Cardiac muscle cell (in vitro differentiated cells and primary cell): Measurements from ENCODE around the gene BTBD7. TPM values are rescaled to one million over a fixed set of nuclear protein-coding genes. Genes with fewer than 3 reads are reported as not detected.
"Not testable (repeated sequence)": the region's sequence is repeated elsewhere in the genome, so short reads cannot be mapped to it uniquely, and the experiment has no call there.

ENCODE experiments used
- DNase-seq, 2 donors: peaks; one replicate each; pipeline versions ENCODE4 v3.0.0 to v3.0.0-alpha.2; 2010 to 2017; ENCODE audit warnings: low read depth in 1 of 2, low spot score in 1 of 2
- H3K27ac ChIP-seq: fragments of 200-600 bp; sonication (generic); 2 replicates; pipeline ENCODE4 v1.5.1; 2016
- H3K27me3 ChIP-seq: fragments of 200-600 bp; sonication (generic); 2 replicates; pipeline ENCODE4 v1.6.0; 2016; ENCODE audit warnings: control low read depth
- H3K36me3 ChIP-seq: fragments of 200-600 bp; sonication (generic); 2 replicates; pipeline ENCODE4 v1.5.1; 2016; ENCODE audit warnings: control low read depth
- H3K4me1 ChIP-seq: fragments of 200-600 bp; sonication (generic); 2 replicates; pipeline ENCODE4 v1.8.1; 2017; ENCODE audit warnings: low read depth, mild to moderate bottlenecking, mixed run types
- H3K4me3 ChIP-seq: fragments of 200-600 bp; sonication (generic); 2 replicates; pipeline ENCODE4 v1.5.1; 2016; ENCODE audit warnings: mild to moderate bottlenecking
- H3K9me3 ChIP-seq: fragments of 200-600 bp; sonication (generic); 2 replicates; pipeline ENCODE4 v1.5.1; 2017; ENCODE audit warnings: low read depth, mild to moderate bottlenecking, control low read depth
- polyA plus RNA-seq: library from polyadenylated mRNA; unstranded; fragments of >200 nt; fragmentation: Nextera tagmentation; extraction: Ambion mirVana; gene quantifications from 2 replicates; pipeline ENCODE4 v1.2.1, GENCODE V29; 2016
- total RNA-seq: library from RNA; depleted of rRNA; stranded (reverse); fragments of >200 nt; gene quantifications from 2 replicates; pipeline ENCODE4 v1.2.3, GENCODE V29; 2016
- TF ChIP-seq, protein P1 (sequence below): IDR thresholded peaks from 2 replicates; pipeline ENCODE4 v1.5.1; 2012; ENCODE audit warnings: low read depth, mild to moderate bottlenecking, low read length

BTBD7 gene
- total and polyA plus RNA-seq, 2 experiments from 2014 or later, result 19.4 to 21.7 TPM

DNA sequence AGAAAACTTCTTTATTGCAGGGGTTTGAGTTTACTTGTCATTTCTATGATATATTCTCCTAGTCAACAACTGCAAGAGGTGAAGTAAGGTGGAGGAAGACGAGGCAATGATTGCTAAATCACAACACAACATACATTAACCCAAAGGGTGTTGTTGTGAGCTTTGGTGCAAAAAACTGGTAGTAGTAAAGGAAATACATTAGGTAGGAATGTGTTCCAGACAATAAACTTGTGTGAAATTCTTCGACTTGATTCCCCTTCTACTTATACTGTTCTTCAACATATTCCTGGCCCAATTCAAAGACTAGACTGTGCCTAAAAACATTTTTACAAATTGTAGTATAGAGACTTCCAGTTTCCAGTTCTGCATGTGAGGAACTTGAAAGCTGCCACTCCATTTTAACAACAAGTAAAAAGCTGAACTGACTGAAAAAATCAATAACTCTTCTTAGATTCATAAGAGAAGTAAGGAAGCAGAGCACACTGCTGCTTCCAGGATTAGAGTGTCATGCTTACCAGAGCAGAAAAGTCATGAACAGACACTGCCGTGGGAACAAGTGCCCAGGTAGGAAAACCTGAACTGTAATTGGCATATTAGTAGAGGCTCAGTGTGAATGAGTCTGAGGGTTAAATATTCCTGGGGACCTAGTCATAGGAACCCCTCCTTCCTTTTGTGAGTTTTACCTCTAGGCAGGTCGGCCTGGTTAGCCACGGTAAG, 36.3 kb upstream of the BTBD7 start:
- no peaks in the 10 kb centered on the region for H3K36me3 ChIP-seq
- H3K27me3 ChIP-seq, result no peaks in the 10 kb centered on the region
- no peak for DNase-seq
- no peak overlapping the region for H3K4me3 ChIP-seq
- H3K9me3 ChIP-seq, result no peaks in the 10 kb centered on the region
- no peak overlapping the region for H3K27ac ChIP-seq
- no peaks in the 10 kb centered on the region for H3K4me1 ChIP-seq
- TF ChIP-seq, protein P1, sequence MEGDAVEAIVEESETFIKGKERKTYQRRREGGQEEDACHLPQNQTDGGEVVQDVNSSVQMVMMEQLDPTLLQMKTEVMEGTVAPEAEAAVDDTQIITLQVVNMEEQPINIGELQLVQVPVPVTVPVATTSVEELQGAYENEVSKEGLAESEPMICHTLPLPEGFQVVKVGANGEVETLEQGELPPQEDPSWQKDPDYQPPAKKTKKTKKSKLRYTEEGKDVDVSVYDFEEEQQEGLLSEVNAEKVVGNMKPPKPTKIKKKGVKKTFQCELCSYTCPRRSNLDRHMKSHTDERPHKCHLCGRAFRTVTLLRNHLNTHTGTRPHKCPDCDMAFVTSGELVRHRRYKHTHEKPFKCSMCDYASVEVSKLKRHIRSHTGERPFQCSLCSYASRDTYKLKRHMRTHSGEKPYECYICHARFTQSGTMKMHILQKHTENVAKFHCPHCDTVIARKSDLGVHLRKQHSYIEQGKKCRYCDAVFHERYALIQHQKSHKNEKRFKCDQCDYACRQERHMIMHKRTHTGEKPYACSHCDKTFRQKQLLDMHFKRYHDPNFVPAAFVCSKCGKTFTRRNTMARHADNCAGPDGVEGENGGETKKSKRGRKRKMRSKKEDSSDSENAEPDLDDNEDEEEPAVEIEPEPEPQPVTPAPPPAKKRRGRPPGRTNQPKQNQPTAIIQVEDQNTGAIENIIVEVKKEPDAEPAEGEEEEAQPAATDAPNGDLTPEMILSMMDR, result no peak

DNA sequence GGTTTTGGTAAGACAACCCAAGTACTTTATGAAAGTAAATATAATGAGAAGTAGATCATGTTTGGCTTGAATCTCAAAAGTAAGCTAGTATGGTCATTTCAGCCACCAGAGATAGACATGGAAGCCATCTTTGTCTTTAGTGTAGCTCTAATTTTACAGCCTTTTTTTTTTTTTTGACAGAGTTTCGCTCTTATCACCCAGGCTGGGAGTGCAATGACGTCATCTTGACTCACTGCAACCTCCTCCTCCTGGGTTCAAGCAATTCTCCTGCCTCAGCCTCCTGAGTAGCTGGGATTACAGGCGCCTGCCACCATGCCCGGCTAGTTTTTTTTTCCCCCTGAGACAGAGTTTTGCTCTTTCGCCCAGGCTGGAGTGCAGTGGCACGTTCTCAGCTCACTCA, 22.0 kb upstream of the BTBD7 start:
- not testable (repeated sequence) for H3K27ac ChIP-seq, H3K36me3 ChIP-seq, H3K4me3 ChIP-seq, H3K9me3 ChIP-seq, H3K27me3 ChIP-seq, H3K4me1 ChIP-seq
- peak in 1 of 2 donors; percentile 5 for DNase-seq

DNA sequence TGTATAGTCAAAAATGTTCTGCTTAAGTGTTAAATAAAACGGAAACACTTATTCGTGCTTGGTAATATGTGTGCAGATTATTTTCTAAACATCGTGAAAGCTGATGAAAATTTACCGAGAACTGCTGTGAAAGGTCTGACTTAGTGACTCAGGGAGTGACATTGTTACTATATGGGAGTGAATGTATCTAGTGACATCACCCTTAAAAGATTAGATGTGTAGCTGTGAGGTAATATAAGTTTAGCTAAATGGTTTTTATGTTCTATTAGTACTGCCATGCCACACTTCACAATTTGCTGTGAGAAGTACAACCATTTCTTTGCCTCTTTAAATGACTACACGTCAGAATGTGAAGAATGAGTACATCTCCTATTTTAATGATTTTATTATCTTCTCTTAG, 15.5 kb upstream of the BTBD7 start:
- H3K4me3 ChIP-seq, result no peak overlapping the region
- H3K27ac ChIP-seq, result no peak overlapping the region
- TF ChIP-seq, protein P1, result no peak
- H3K27me3 ChIP-seq, result no peaks in the 10 kb centered on the region
- H3K9me3 ChIP-seq, result no peaks in the 10 kb centered on the region
- no peaks in the 10 kb centered on the region for H3K36me3 ChIP-seq
- DNase-seq, result no peak
- peaks cover 7% of the 10 kb centered on the region for H3K4me1 ChIP-seq

DNA sequence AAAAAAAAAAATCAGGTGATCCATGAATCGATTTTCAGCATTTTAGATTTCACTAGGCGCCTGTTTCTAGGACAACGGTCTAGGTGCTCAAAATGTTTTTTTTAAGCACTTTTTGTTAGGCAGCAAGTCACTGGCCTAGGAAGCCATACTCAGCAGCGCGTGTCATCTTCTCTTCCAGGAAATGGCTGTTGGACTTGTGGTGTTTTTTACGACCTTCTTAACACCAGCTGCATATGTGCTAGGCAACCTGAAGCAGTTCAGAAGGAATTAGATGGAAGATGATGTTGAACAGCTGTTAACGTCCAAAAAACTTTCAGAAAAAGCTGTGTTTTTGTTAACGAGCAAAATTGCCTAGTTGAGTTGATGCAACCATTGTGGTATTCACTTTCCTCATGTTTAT, 15.0 kb upstream of the BTBD7 start:
- no peaks in the 10 kb centered on the region for H3K27me3 ChIP-seq
- no peaks in the 10 kb centered on the region for H3K9me3 ChIP-seq
- no peak overlapping the region for H3K27ac ChIP-seq
- H3K4me1 ChIP-seq, result peaks cover 7% of the 10 kb centered on the region
- no peaks in the 10 kb centered on the region for H3K36me3 ChIP-seq
- no peak overlapping the region for H3K4me3 ChIP-seq
- no peak for DNase-seq
- TF ChIP-seq, protein P1, result no peak

DNA sequence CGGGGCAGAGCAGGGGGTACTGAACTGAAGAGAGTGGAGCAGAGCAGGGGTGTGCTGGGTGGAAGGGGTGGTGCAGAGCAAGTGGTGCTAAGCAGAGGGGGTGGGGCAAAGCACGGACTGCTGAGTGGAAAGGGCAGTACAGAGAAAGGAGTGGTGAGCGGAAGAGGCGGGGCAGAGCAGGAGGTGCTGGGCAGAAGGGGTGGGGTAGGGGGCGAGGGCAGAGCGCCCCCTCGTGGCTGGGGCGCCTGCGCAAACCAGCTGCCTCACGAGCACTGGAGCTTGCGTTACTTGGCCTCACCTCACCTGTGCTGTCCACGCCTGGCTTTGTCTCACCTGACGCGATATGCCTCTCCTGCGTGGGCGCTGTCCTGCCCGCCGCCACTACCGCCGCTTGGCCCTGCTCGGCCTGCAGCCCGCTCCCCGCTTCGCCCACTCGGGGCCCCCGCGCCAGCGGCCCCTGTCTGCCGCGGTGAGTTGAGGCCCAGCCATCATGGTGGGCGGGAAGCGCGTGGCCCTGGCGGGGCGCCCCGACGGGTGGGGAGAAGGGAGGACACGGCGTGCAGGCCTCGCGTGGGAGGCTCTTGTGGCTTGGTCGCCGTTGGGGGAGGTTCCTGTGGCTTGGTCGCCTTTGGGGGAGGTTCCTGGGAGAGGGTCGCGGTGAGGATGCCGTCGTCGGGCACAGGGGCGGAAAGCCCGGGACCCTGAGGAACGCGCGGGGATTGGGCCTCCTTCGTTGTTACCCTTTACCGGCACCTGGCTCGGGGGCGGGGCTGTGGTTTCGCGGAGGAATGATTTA, 14.3 kb upstream of the BTBD7 start, which contains the start of gene COX8C:
TSS of gene COX8C (plus strand) at position 257 of the 796 bp plus-strand sequence. CDS start at position 344, 87 bp downstream.
- TF ChIP-seq, protein P1, result no peak
- Histone ChIP-seq H3K9me3 (no peaks in the 10 kb centered on the region), H3K4me1 (peaks cover 7% of the 10 kb centered on the region), H3K27me3 (no peaks in the 10 kb centered on the region), H3K36me3 (no peaks in the 10 kb centered on the region), H3K4me3 (no peak within 1 kb of the TSS), H3K27ac (no peak within 1 kb of the TSS)
- no peak for DNase-seq

DNA sequence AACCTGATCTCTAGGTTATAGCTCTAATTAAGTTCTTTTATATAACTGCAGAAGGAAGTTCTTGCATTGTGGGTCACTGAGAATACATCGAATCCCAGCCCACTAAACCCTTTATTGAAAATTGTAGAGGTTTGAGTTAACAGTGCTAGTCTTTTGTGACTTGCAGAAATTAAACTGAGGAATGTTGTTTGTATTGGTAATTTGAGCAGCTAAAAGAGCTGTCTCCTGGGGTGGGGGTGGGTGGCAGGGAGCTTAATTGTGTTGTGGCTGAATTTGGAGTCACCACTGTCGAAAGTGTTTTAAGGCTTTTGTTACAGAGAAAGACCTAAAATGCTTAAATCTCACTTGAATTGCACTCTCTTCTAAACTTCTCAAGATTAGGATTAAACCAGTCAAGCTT, 11.0 kb upstream of the BTBD7 start:
- no peaks in the 10 kb centered on the region for H3K36me3 ChIP-seq
- H3K4me1 ChIP-seq, result peaks cover 7% of the 10 kb centered on the region
- no peak for DNase-seq
- H3K4me3 ChIP-seq, result no peak overlapping the region
- H3K27ac ChIP-seq, result peak overlapping the region; percentile 26
- no peaks in the 10 kb centered on the region for H3K9me3 ChIP-seq
- TF ChIP-seq, protein P1, result no peak
- no peaks in the 10 kb centered on the region for H3K27me3 ChIP-seq
